ENCODE results near the gene DLG2.

DLG2 gene

GRCh38 chr11:84671325-84671999 is 955.7 kb downstream of the DLG2 start:
- in situ Hi-C loops (cut with MboI; ENCODE audit: low sequenced_read_pairs, unreplicated experiment): no loop called here
- DNase-seq (ENCODE audit: low spot score): no peak
- TF ChIP-seq CTCF (IDR thresholded peaks at IDR 0.05; ENCODE audit: borderline replicate concordance, control extremely low read depth, extremely low read depth, insufficient read depth, missing control alignments): no peak

DNA sequence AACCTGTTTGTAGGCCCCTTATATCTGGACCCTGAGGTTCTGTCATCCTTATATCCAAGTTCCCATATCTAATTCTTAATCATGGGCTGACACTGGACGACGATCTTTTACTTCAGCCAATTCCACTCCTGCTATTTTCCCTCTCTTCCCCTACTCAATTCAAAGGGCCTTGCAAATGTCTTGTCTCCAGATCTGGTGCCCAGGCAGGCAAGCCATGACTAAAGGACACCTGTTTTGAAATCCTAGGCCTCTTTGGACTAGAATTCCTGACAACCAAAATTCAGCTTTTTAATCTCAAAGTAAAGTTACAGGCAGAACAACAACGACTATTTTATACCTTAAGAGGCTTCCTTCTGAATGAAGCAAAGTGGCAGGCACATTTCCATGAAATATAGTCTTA is 963.4 kb downstream of the DLG2 start:
- no peak for TF ChIP-seq CTCF (IDR thresholded peaks at IDR 0.05; ENCODE audit: borderline replicate concordance, control extremely low read depth, extremely low read depth, insufficient read depth, missing control alignments)
- DNase-seq (ENCODE audit: low spot score): no peak
- in situ Hi-C loops (cut with MboI; ENCODE audit: low sequenced_read_pairs, unreplicated experiment): no loop called here

GRCh38 chr11:84660257-84660977 is 966.7 kb downstream of the DLG2 start:
- in situ Hi-C loops (cut with MboI; ENCODE audit: low sequenced_read_pairs, unreplicated experiment): no loop called here
- TF ChIP-seq CTCF (IDR thresholded peaks at IDR 0.05; ENCODE audit: borderline replicate concordance, control extremely low read depth, extremely low read depth, insufficient read depth, missing control alignments): no peak
- DNase-seq (ENCODE audit: low spot score): no peak

DNA sequence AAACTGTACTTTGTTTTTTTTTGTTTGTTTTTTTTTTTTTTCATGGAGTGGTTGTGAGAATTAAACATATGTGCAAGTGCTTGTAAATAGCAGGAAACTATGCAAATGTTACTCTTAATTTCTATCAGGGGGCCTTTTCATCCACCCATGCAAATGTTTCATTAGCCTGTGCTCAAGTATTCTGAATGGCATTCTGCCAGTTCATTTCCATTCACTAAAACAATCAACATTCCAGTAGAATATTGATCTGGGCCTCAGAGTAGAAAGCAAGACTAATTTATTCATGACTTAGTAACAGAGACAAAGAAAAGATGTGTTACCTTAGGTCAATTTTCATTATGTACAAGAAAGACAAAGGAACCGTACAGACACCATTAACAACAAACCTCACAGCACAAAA is 971.4 kb downstream of the DLG2 start:
- in situ Hi-C loops (cut with MboI; ENCODE audit: low sequenced_read_pairs, unreplicated experiment): no loop called here
- TF ChIP-seq CTCF (IDR thresholded peaks at IDR 0.05; ENCODE audit: borderline replicate concordance, control extremely low read depth, extremely low read depth, insufficient read depth, missing control alignments): no peak
- DNase-seq (ENCODE audit: low spot score): no peak

DNA sequence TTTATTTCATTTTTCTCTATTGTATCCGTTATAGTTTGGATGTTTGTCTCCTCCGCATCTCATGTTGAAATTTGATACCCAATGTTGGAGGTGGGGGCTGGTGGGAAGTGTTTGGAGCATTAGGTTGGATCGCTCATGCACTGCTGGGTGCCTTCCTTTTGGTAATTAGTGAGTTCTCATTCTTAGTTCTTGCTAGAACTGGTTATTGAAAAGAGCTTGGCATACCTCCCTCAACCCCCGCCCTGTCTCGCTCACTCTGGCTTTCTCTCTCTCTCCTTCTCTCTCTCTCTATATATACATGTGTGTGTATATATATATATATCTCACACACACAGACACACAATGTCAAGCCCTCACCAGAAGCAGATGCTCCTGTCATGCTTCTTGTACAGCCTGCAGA is 978.7 kb downstream of the DLG2 start:
- no peak for TF ChIP-seq CTCF (IDR thresholded peaks at IDR 0.05; ENCODE audit: borderline replicate concordance, control extremely low read depth, extremely low read depth, insufficient read depth, missing control alignments)
- in situ Hi-C loops (cut with MboI; ENCODE audit: low sequenced_read_pairs, unreplicated experiment): no loop called here
- no peak for DNase-seq (ENCODE audit: low spot score)

DNA sequence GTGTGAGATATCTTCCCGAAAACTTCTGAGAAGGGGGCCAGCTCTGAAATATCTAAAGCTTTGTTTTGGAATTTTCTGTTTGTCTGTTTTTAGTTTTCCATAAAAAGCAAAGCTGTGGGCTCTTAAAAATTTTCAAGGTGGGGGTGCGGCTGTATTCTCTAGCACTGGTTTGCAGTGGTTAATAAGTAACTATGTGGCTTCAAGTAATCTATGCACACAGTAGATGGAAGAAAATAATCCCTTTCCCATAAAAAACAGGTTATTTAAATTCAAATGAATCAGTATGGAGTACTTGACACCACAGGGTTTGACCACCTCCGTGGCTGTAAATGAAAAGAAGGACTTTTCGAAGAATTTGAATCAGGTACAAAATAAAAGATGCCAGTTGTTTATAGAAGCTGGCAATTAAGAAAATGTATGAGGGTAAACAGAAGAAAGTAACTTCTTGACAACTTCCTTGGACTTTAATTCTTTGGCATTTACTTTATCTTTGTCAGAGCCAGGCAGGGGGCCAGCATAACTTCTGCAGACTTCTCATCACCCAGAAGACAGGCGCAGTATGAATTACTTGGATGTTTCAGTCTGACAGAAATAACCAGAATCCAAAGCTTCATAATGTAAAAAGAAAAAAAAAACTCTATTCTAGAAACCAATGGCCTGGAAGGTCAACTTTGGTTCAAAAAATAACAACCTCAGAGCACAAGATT is 981.0 kb downstream of the DLG2 start:
- DNase-seq (ENCODE audit: low spot score): no peak
- TF ChIP-seq CTCF (IDR thresholded peaks at IDR 0.05; ENCODE audit: borderline replicate concordance, control extremely low read depth, extremely low read depth, insufficient read depth, missing control alignments): no peak
- in situ Hi-C loops (cut with MboI; ENCODE audit: low sequenced_read_pairs, unreplicated experiment): no loop called here
